GM18498 (cell line): ENCODE data around the gene BCL2L15.

Experiments
- ATAC-seq: cut with Tn5 transposase; IDR thresholded peaks from one replicate; pipeline ENCODE4 v1.9.1; 2021; ENCODE audit warnings: mild to moderate bottlenecking, moderate library complexity; ENCODE audit not compliant: unreplicated experiment

The BCL2L15 gene

DNA sequence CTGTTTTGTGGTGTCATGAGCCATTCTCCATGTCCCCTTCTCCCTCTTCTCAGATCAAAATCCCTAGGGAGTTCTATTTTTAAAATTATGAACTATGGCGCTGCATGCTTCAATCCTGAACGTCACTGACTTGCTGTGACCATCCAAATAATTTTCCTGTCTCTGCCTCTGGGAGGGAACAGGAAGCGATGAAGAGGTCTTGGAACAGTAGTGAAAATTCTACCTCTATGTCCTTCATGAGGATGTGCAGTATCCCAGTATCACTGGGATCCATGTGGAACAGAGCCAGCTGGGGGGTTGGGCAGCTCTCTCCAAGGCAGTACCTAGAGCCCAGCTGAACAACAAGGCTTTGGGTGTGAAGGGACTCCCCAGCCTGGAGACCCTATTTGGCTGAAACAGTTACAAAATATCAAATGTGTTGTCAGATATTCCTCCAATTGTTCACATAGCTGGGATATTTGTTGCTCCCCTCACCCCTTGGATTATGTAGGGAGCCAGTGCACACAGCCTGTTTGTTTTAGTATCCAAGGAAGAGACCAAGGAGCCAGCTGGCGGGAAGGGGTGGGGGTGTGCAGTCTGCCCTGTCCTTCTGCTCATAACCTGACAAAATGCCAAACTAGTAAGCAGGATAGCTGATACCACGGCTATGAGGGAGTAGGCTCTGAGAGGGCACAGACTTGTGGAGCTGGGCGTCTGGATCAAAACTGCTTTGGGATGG, 25.4 kb upstream of the BCL2L15 start:
- ATAC-seq, result no peak

DNA sequence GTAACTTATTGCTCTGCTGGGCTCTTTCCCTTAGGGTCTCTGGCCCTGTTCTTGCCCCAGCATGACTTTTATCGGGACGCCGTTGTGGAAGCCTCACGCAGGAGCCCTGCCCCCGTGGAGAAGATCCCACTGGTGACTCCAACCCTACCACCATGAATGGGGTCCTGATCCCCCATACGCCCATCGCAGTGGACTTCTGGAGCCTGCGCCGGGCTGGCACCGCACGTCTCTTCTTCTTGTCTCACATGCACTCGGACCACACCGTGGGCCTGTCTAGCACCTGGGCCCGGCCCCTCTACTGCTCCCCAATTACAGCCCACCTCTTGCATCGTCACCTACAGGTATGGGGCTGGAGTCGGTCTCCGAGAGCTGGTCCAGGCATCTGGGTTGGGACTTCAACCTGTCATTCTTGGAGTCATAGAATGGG, 18.1 kb upstream of the BCL2L15 start:
- peak; percentile 7 for ATAC-seq

- ATAC-seq, result peak; percentile 90
Observed at GRCh38 chr1:113904674-113905434, 17.5 kb upstream of the BCL2L15 start, which contains the start of the genes AP4B1 and DCLRE1B. Gene AP4B1, minus strand, starts transcription at chr1:113904799. Its CDS starts 82 bp downstream, at chr1:113904717. Gene DCLRE1B, plus strand, starts transcription at chr1:113905326. Its CDS starts 261 bp downstream, at chr1:113905587.

- ATAC-seq, result peak; percentile 36
Observed at GRCh38 chr1:113904293-113904673, 16.9 kb upstream of the BCL2L15 start.

DNA sequence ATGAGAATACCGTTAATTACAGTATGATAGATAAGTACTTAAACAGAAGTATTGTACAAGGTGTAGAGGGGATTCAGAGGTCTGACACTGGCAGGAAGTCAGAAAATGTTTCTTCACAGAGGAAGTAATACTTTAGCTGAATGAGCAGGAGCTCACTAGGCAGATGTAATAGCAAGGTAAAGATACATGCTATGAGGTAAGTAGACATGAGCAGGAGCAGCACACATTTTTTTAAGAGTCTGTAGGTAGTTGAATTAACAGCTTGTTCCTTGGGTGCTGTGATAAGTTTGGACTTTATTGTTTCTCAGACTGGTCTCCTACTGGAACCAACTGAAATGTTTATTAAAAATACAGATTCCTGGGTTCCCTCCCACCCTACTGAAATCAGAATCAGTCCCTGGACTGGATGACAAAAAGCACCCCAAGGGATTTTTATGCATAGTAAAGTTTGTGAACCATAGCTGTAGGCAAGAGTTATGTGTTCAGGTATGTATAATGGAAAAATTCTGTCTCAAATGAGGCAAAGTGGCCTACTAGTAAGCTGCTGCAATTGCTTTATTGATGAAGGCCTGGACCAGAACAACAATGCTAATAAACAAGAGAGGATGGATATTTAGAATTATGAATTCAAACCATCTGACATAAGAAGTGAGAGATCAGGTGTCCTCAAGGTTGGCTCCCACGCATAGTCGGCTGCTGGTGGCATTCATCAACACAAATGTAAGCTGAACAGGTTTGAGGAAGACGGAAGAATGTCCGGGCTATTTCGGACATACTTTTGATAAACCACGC, 16.3 kb upstream of the BCL2L15 start:
- ATAC-seq, result no peak

DNA sequence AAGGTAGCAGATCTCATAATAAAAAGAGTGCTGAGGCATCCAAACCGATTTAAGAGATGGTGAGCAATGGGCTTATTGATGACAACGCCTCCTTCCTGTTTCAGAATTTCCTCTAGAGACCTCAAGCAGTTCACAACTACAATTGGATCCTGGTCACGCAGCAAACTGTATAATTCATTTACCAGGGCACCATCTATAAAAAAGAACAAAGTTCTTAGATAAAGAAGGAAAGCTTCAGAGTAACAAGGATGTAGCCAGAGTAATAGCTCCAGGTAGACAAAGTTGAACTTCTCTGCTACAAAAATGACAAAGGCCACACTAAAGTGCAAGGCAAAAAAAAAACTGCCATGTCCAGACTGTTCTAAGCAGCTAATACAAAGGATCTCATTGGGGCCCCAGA, 13.8 kb upstream of the BCL2L15 start:
- no peak for ATAC-seq

GRCh38 chr1:113899111-113899510, 11.7 kb upstream of the BCL2L15 start:
- ATAC-seq, result no peak

GRCh38 chr1:113898241-113898814, 10.9 kb upstream of the BCL2L15 start:
- ATAC-seq, result no peak

- no peak for ATAC-seq
Observed at GRCh38 chr1:113895961-113896360, 8.6 kb upstream of the BCL2L15 start.

GRCh38 chr1:113895098-113895497, 7.7 kb upstream of the BCL2L15 start:
- ATAC-seq, result no peak

- ATAC-seq, result no peak
Observed at GRCh38 chr1:113893267-113893666, 5.9 kb upstream of the BCL2L15 start.

- ATAC-seq, result no peak
Observed at GRCh38 chr1:113891631-113892220, 4.3 kb upstream of the BCL2L15 start.

GRCh38 chr1:113890816-113891215, 3.4 kb upstream of the BCL2L15 start:
- ATAC-seq, result no peak

GRCh38 chr1:113886417-113887401, 672 bp downstream of the BCL2L15 start:
- no peak for ATAC-seq

DNA sequence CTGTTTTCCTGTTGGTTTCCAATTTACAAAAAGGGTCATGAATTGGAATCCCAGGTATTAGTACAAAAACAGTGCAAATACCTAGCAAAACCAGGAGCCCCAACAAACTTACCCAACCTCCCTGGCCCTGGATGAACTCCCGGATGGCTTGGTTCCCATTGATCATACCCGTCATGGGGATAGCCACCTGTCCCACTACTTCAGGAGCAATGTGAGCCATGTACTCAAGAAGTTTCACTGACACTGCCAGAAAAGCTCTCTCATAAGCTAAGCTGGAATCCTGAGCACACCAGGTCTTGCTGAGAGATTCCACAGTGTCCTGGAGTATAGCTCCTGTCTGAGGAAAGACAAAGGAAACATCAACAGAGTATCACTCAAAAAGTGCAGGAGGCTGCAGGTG, 5.7 kb downstream of the BCL2L15 start:
- ATAC-seq, result no peak

- no peak for ATAC-seq
Observed at GRCh38 chr1:113879739-113880038, 7.7 kb downstream of the BCL2L15 start.

GRCh38 chr1:113876176-113876575, 11.2 kb downstream of the BCL2L15 start:
- ATAC-seq, result no peak

GRCh38 chr1:113875714-113876113, 11.7 kb downstream of the BCL2L15 start:
- ATAC-seq, result peak; percentile 44

DNA sequence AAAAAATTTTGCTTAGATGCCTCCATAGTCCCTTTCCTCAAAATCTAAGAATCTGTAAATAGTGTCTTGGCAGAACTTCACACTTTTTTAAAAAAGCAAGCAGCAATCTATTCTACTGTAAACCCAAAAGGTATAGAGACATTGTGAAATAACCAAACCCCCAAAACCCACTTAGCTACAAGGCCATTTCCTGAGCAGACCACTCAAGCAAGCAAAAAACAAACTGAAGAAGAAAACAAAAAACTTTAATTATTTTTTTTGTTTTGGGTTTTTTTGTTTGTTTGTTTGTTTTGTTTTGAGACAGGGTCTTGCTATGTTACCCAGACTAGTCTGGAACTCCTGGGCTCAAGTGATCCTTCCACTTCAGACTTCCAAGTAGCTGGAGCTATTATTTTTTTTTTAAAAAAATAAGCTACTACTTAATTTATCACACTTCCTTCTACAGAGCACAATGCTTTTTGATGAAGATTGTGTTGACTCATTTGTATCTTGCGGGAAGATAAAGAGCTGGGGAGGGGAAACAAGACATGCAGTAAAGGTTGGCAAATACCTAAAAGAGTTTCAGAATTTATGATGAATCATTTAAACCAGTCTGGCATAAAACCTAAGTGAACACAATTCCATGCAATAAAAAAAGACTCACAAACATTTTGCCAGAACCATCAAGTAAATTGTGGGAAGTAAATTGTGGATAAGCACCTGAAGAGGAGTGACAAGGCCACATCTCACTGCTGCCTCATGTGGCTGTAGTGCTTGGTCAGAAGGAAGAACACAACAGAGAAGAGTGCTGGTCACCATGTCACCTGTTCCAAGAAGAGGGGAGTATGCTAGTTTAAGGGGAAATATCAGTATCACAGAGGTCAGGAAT, 13.1 kb downstream of the BCL2L15 start:
- peak; percentile 35 for ATAC-seq
